ENCODE results near the gene TRAM2. TPM values are rescaled to one million over a fixed set of nuclear protein-coding genes. Genes with fewer than 3 reads are reported as not detected.
"Not testable (repeated sequence)": the region's sequence is repeated elsewhere in the genome, so short reads cannot be mapped to it uniquely, and the experiment has no call there.

The TRAM2 gene
- total RNA-seq, 1 donor from 2014 or later = 2.1 TPM

- Mint-ChIP-seq H3K4me1 (ENCODE audit: low read depth) (peaks cover 28% of the 10 kb centered on the region), H3K27me3 (ENCODE audit: insufficient read depth) (peaks cover 10% of the 10 kb centered on the region), H3K4me3 (no peak overlapping the region), H3K27ac (no peak overlapping the region), H3K9me3 (peaks cover 9% of the 10 kb centered on the region), H3K36me3 (ENCODE audit: low read depth) (peaks cover 3% of the 10 kb centered on the region)
- intact Hi-C loops (cut with micrococcal nuclease) = loop anchor here (5.0 kb wide), 3 partner anchors 46 to 86 kb away; partner anchors contain the start of genes EFHC1 and TRAM2
- no peak for DNase-seq (ENCODE audit: low spot score)
Observed at GRCh38 chr6:52491203-52492069, 85.4 kb downstream of the TRAM2 start.

DNA sequence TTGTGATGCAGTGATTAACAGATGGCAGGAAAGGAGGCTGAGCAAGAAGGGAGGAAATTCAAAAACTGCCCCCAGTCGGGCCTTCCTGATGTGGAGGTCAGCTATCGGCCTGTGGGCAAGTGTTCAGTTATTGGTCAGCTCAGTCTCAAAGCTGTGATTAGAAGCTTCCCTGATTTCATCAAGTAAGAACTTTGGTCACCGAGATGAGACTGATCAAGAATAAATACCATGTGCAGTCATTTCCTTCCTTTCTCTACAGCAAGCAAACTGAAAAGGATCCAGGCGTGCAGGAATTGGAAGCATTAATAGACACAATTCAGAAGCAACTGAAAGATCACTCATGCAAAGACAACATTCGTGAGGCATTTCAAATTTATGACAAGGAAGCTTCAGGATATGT, 87.0 kb downstream of the TRAM2 start:
- H3K9me3 Mint-ChIP-seq = peaks cover 5% of the 10 kb centered on the region
- peaks cover 3% of the 10 kb centered on the region for H3K36me3 Mint-ChIP-seq (ENCODE audit: low read depth)
- intact Hi-C loops (cut with micrococcal nuclease) = loop anchor here (5.0 kb wide), 3 partner anchors 47 to 87 kb away; partner anchors contain the start of genes EFHC1 and TRAM2
- DNase-seq (ENCODE audit: low spot score) = no peak
- H3K4me3 Mint-ChIP-seq = no peak overlapping the region
- no peak overlapping the region for H3K27ac Mint-ChIP-seq
- H3K4me1 Mint-ChIP-seq (ENCODE audit: low read depth) = peaks cover 21% of the 10 kb centered on the region
- peaks cover 14% of the 10 kb centered on the region for H3K27me3 Mint-ChIP-seq (ENCODE audit: insufficient read depth)

DNA sequence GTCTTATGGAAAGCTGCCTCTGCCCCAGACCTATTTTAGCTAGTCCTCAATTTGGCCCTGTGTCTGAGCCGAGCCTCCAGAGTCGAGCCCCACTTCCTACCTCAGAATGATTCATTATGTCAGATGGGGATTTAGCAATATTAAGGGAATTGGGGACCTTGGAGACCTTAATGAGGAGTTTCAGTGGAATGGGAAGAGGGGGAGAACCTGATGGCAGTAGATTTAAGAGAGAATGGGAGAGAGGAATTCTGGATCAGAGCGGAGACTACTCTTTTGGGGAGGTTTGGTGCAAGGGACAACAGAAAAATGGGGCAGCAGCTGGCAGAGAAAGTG, 93.2 kb downstream of the TRAM2 start:
- DNase-seq (ENCODE audit: low spot score) = no peak
- no peaks in the 10 kb centered on the region for H3K4me1 Mint-ChIP-seq (ENCODE audit: low read depth)
- H3K27ac Mint-ChIP-seq = no peak overlapping the region
- no peaks in the 10 kb centered on the region for H3K9me3 Mint-ChIP-seq
- intact Hi-C loops (cut with micrococcal nuclease) = no loop called here
- H3K27me3 Mint-ChIP-seq (ENCODE audit: insufficient read depth) = peaks cover 9% of the 10 kb centered on the region
- H3K36me3 Mint-ChIP-seq (ENCODE audit: low read depth) = peaks cover 3% of the 10 kb centered on the region
- H3K4me3 Mint-ChIP-seq = no peak overlapping the region

- DNase-seq (ENCODE audit: low spot score) = no peak
- intact Hi-C loops (cut with micrococcal nuclease) = no loop called here
- H3K4me3 Mint-ChIP-seq = no peak overlapping the region
- H3K9me3 Mint-ChIP-seq = no peaks in the 10 kb centered on the region
- no peaks in the 10 kb centered on the region for H3K4me1 Mint-ChIP-seq (ENCODE audit: low read depth)
- H3K27ac Mint-ChIP-seq = no peak overlapping the region
- H3K36me3 Mint-ChIP-seq (ENCODE audit: low read depth) = peaks cover 3% of the 10 kb centered on the region
- H3K27me3 Mint-ChIP-seq (ENCODE audit: insufficient read depth) = peaks cover 9% of the 10 kb centered on the region
Observed at GRCh38 chr6:52482903-52483670, 93.8 kb downstream of the TRAM2 start.

GRCh38 chr6:52475307-52475706, 101.6 kb downstream of the TRAM2 start:
- no peak overlapping the region for H3K4me3 Mint-ChIP-seq
- H3K9me3 Mint-ChIP-seq = no peaks in the 10 kb centered on the region
- intact Hi-C loops (cut with micrococcal nuclease) = no loop called here
- no peaks in the 10 kb centered on the region for H3K4me1 Mint-ChIP-seq (ENCODE audit: low read depth)
- no peaks in the 10 kb centered on the region for H3K36me3 Mint-ChIP-seq (ENCODE audit: low read depth)
- no peak for DNase-seq (ENCODE audit: low spot score)
- H3K27ac Mint-ChIP-seq = no peak overlapping the region
- H3K27me3 Mint-ChIP-seq (ENCODE audit: insufficient read depth) = peaks cover 9% of the 10 kb centered on the region

- Mint-ChIP-seq H3K4me1 (ENCODE audit: low read depth) (no peaks in the 10 kb centered on the region), H3K36me3 (ENCODE audit: low read depth) (no peaks in the 10 kb centered on the region), H3K27me3 (ENCODE audit: insufficient read depth) (peaks cover 9% of the 10 kb centered on the region), H3K27ac (no peak overlapping the region), H3K9me3 (no peaks in the 10 kb centered on the region), H3K4me3 (no peak overlapping the region)
- no peak for DNase-seq (ENCODE audit: low spot score)
- intact Hi-C loops (cut with micrococcal nuclease) = no loop called here
Observed at GRCh38 chr6:52474173-52474572, 102.7 kb downstream of the TRAM2 start.

- not testable (repeated sequence) for H3K4me3 Mint-ChIP-seq, H3K9me3 Mint-ChIP-seq
Observed at GRCh38 chr6:52461194-52461593, 115.7 kb downstream of the TRAM2 start.

DNA sequence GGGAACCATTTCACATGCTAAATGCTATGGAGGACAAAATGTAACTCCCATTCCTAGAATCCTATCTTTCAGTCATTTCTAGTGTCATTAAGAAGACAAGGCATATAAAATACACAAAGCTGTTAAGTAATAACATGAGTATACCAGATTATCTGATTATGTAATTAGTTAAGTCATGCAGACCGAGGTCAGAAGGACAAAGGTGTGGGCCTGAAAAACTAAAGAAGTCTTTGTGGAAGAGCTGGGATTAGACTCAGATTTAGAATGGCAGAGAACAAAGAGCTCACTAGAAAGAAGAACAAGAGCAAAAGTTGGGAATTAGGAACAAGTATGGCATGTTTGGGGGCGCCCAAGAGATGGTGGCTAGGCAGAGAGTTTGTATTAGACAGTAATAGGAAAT, 119.8 kb downstream of the TRAM2 start:
- H3K36me3 Mint-ChIP-seq (ENCODE audit: low read depth) = no peaks in the 10 kb centered on the region
- peaks cover 5% of the 10 kb centered on the region for H3K9me3 Mint-ChIP-seq
- peaks cover 15% of the 10 kb centered on the region for H3K27me3 Mint-ChIP-seq (ENCODE audit: insufficient read depth)
- H3K4me1 Mint-ChIP-seq (ENCODE audit: low read depth) = no peaks in the 10 kb centered on the region
- no peak for DNase-seq (ENCODE audit: low spot score)
- intact Hi-C loops (cut with micrococcal nuclease) = no loop called here
- H3K4me3 Mint-ChIP-seq = no peak overlapping the region
- no peak overlapping the region for H3K27ac Mint-ChIP-seq

More at GRCh38 chr6:52461194-52461593, 115.7 kb downstream of the TRAM2 start:
- H3K27me3 Mint-ChIP-seq (ENCODE audit: insufficient read depth) = peaks cover 12% of the 10 kb centered on the region
- H3K36me3 Mint-ChIP-seq (ENCODE audit: low read depth); H3K4me1 Mint-ChIP-seq (ENCODE audit: low read depth); intact Hi-C loops (cut with micrococcal nuclease); DNase-seq (ENCODE audit: low spot score); H3K27ac Mint-ChIP-seq: not testable (repeated sequence)

- Mint-ChIP-seq H3K4me3 (no peak overlapping the region), H3K9me3 (peaks cover 21% of the 10 kb centered on the region), H3K27ac (no peak overlapping the region), H3K4me1 (ENCODE audit: low read depth) (no peaks in the 10 kb centered on the region), H3K27me3 (ENCODE audit: insufficient read depth) (peaks cover 14% of the 10 kb centered on the region), H3K36me3 (ENCODE audit: low read depth) (peaks cover 2% of the 10 kb centered on the region)
- intact Hi-C loops (cut with micrococcal nuclease) = no loop called here
- DNase-seq (ENCODE audit: low spot score) = no peak
Observed at GRCh38 chr6:52454556-52454955, 122.3 kb downstream of the TRAM2 start.

Other genes starting within 250 kb of the TRAM2 start
- gene PAQR8, start 214.9 kb downstream of the TRAM2 start, total RNA-seq = 2.5 and 2.8 TPM in 2 replicates
- gene EFHC1, start 156.7 kb downstream of the TRAM2 start, total RNA-seq = 0.70 and 1.3 TPM in 2 replicates
- gene TMEM14A, start 94.1 kb upstream of the TRAM2 start, total RNA-seq = 12.2 and 15.1 TPM in 2 replicates
- not detected in 2 replicates for gene GSTA2, start 186.4 kb upstream of the TRAM2 start, total RNA-seq
- gene GSTA1, start 226.8 kb upstream of the TRAM2 start, total RNA-seq = not detected in 2 replicates

All from activated T-helper 1 cell treated with anti-CD3 and anti-CD28 coated beads, Interleukin-12 subunit alpha, Interleukin-12 subunit beta, Interleukin-2, Interleukin-4 antibody, amounts not matched to agents 30 ng/mL and 10 ng/mL and 1 ng/mL, durations not matched to agents 14 hours and 24 hours and 36 hours (primary cell).